Erythroblast (primary cell): ENCODE data around the gene RFX2.

ENCODE experiments used
- GATA1 ChIP-seq: IDR thresholded peaks from 2 replicates; pipeline ENCODE4 v1.6.1; 2011; ENCODE audit warnings: low read depth, mild to moderate bottlenecking, control low read depth, low read length, moderate library complexity
- POLR2A ChIP-seq: IDR thresholded peaks from 2 replicates; pipeline ENCODE4 v1.6.1; 2011; ENCODE audit warnings: mild to moderate bottlenecking, low read length

- TF ChIP-seq POLR2A (no peak), GATA1 (no peak)
Observed at GRCh38 chr19:6079107-6079506, 31.2 kb downstream of the RFX2 start.
